Breast epithelium (tissue), 4 donors: ENCODE data around the gene GLI1. TPM values are rescaled to one million over a fixed set of nuclear protein-coding genes. Genes with fewer than 3 reads are reported as not detected.

ENCODE experiments used
- DNase-seq, 2 donors: peaks; one replicate each; pipeline ENCODE4 v3.0.0-alpha.2; 2019; ENCODE audit warnings: low spot score in 2 of 2
- H3K27ac ChIP-seq, 2 donors: fragments of 200-600 bp; sonication (generic) in 1 of 2; one replicate each; pipeline ENCODE4 v1.5.1; 2016 to 2019; ENCODE audit warnings: mild to moderate bottlenecking in 1 of 2
- H3K27me3 ChIP-seq, 2 donors: fragments of 200-600 bp; sonication (generic) in 1 of 2; one replicate each; pipeline versions ENCODE4 v1.5.1 to v1.6.0; 2017 to 2019; ENCODE audit warnings: control low read depth in 1 of 2, mild to moderate bottlenecking in 1 of 2
- H3K36me3 ChIP-seq: fragments of 200-600 bp; one replicate; pipeline ENCODE4 v1.5.1; 2019
- H3K4me1 ChIP-seq, 2 donors: fragments of 200-600 bp; sonication (generic); one replicate each; pipeline ENCODE4 v1.5.1; 2016 to 2019; ENCODE audit warnings: control low read depth in 1 of 2
- H3K4me3 ChIP-seq, 3 donors: fragments of 200-600 bp; sonication (generic); 1 replicate in 2 of 3; 2 replicates in 1 of 3; pipeline ENCODE4 v1.5.1; 2016 to 2019; ENCODE audit warnings: mild to moderate bottlenecking in 3 of 3, moderate library complexity in 2 of 3
- H3K9me3 ChIP-seq, 2 donors: fragments of 200-600 bp; sonication (generic) in 1 of 2; one replicate each; pipeline ENCODE4 v1.5.1; 2016 to 2019; ENCODE audit warnings: control low read depth in 1 of 2
- POLR2A ChIP-seq: fragments of 450-650 bp; IDR thresholded peaks from one replicate; pipeline ENCODE4 v1.6.1; 2016; ENCODE audit warnings: antibody characterized with exemption, mild to moderate bottlenecking, moderate library complexity
- POLR2AphosphoS5 ChIP-seq, 3 donors: sonication (generic); formaldehyde crosslinking; IDR thresholded peaks; one replicate each; pipeline ENCODE4 v1.6.1; 2017; ENCODE audit warnings: antibody characterized with exemption in 3 of 3
- intact Hi-C: fragments of 100-400 bp; cut with DNase I; formaldehyde crosslinking; loops from one replicate; pipeline ENCODE4 v1.15.1; 2023; ENCODE audit warnings: low total_unique reads
- total RNA-seq, 3 donors: library from RNA; depleted of rRNA; stranded (reverse); fragments of >200 nt; gene quantifications; one replicate each; pipeline ENCODE4 v1.1.0, GENCODE V29; 2016
- TF ChIP-seq, protein P1 (sequence below), 3 donors: fragments of 450-650 bp; IDR thresholded peaks; one replicate each; pipeline ENCODE4 v1.5.1; 2016 to 2017; ENCODE audit warnings: antibody characterized with exemption in 3 of 3, mild to moderate bottlenecking in 3 of 3, moderate library complexity in 3 of 3

Gene GLI1
- total RNA-seq, 3 donors from 2014 or later: 0.66 to 2.1 (median 1.2) TPM

DNA sequence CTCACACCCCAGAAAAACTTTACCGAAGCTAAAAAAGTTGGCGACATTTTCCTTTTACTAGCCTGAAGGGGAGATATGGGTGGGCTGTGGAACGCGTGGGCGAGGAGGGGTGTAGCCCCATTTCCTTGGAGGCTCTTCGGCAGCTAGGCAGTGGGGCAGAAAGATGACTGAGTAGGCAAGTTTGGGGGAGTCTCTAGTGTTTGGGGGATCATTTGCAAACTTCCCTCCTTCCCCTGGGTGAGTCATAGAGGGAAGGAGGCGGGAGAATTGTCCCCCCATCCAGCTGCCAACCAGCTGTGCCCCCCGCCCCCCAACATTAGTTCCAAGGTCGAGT is 2.3 kb downstream of the GLI1 start:
- TF ChIP-seq POLR2A: no peak

DNA sequence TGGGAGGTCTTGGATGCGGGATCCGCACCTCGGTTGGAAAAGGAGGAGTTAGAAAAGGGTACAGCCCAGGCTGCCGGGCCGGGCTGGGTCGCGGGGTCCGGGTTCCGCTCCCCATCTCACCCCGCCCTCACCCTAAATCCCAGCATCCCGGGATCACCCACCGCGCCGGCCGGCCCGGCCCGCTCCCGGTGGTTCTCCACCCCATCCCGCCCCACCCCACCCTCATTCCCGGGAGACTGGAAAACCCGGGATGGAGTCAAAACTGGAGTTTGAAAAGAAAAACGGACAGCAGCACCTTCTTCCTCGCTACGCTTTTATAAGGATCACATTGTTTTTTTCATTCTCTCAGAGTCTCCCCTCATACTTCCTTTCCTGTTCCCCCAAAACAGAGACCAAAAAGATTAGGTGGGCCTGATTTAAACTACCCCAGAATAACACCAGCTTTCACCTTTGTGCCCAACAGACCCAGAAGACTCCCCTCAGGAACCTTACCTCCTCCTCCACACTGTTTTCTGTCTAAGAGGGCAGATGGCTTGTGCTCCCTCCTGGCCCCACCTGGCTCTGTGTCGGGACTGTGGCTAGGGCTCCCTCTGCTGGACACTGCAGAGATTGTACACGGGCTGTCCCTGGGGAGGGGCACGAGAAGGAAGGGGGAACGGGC is 2.8 kb downstream of the GLI1 start:
- TF ChIP-seq, protein P1, sequence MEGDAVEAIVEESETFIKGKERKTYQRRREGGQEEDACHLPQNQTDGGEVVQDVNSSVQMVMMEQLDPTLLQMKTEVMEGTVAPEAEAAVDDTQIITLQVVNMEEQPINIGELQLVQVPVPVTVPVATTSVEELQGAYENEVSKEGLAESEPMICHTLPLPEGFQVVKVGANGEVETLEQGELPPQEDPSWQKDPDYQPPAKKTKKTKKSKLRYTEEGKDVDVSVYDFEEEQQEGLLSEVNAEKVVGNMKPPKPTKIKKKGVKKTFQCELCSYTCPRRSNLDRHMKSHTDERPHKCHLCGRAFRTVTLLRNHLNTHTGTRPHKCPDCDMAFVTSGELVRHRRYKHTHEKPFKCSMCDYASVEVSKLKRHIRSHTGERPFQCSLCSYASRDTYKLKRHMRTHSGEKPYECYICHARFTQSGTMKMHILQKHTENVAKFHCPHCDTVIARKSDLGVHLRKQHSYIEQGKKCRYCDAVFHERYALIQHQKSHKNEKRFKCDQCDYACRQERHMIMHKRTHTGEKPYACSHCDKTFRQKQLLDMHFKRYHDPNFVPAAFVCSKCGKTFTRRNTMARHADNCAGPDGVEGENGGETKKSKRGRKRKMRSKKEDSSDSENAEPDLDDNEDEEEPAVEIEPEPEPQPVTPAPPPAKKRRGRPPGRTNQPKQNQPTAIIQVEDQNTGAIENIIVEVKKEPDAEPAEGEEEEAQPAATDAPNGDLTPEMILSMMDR (IDR thresholded peaks at IDR 0.05): peak; percentile 89 to 93 (median 91)
- TF ChIP-seq POLR2AphosphoS5 (IDR thresholded peaks at IDR 0.05): peak in 2 of 3 donors; percentile 12 to 58
- no peak for TF ChIP-seq POLR2A
- Histone ChIP-seq H3K4me3 (peak overlapping the region; percentile 54 to 77 (median 68)), H3K9me3 (no peaks in the 10 kb centered on the region), H3K27ac (peak overlapping the region; percentile 72 to 85), H3K27me3 (no peaks in the 10 kb centered on the region), H3K36me3 (no peaks in the 10 kb centered on the region), H3K4me1 (peaks cover 8 to 16% of the 10 kb centered on the region in 2 donors)
- intact Hi-C loops: no loop called here
- DNase-seq: peak; percentile 72 to 82

More for the DNA sequence above, 2.3 kb downstream of the GLI1 start:
- intact Hi-C loops: no loop called here
- Histone ChIP-seq H3K4me3 (peak overlapping the region; percentile 54 to 77 (median 68)), H3K36me3 (no peaks in the 10 kb centered on the region), H3K9me3 (no peaks in the 10 kb centered on the region), H3K27me3 (no peaks in the 10 kb centered on the region), H3K27ac (peak overlapping the region; percentile 72 to 85), H3K4me1 (peaks cover 8 to 16% of the 10 kb centered on the region in 2 donors)
- DNase-seq: no peak

DNA sequence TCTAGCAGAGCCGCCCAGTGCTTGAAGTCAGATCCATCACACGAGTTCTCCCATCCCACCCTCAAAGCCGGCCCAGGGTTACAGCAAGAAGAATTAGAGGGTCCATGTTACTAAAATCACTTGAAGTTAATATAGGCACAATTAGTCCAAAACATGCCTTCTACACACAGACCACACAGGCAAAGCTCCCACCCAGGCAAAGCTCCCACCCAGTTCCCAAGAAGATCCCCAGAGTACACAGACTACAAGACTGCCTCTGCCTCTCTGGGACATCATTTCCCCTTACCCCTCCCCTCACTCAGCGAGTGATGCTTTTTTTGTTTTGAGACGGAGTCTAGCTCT is 3.3 kb downstream of the GLI1 start:
- Histone ChIP-seq H3K4me3 (peak overlapping the region in 2 of 3 donors; percentile 68 to 77), H3K36me3 (no peaks in the 10 kb centered on the region), H3K4me1 (peaks cover 8 to 16% of the 10 kb centered on the region in 2 donors), H3K9me3 (no peaks in the 10 kb centered on the region), H3K27me3 (no peaks in the 10 kb centered on the region), H3K27ac (peak overlapping the region; percentile 72 to 85)
- intact Hi-C loops: no loop called here
- TF ChIP-seq, protein P1 (IDR thresholded peaks at IDR 0.05): no peak
- TF ChIP-seq POLR2AphosphoS5 (IDR thresholded peaks at IDR 0.05) (no peak), POLR2A (no peak)
- DNase-seq: no peak

DNA sequence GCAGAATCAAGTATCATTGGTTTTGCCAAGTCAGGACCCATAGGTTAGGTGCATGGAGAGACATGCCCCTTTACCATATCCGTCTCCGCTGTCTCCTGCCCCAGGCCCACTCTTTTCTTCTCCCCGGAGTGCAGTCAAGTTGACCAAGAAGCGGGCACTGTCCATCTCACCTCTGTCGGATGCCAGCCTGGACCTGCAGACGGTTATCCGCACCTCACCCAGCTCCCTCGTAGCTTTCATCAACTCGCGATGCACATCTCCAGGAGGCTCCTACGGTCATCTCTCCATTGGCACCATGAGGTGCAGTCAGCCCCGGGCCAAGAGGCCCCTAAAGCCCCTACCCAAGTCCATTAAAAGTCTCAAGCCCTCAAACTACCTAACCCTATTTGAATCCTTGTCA is 5.0 kb downstream of the GLI1 start:
- no peak for DNase-seq
- no peak overlapping the region for H3K4me3 ChIP-seq
- intact Hi-C loops: no loop called here
- no peaks in the 10 kb centered on the region for H3K27me3 ChIP-seq
- H3K4me1 ChIP-seq: peaks cover 8 to 16% of the 10 kb centered on the region in 2 donors
- no peak overlapping the region for H3K27ac ChIP-seq
- TF ChIP-seq, protein P1 (IDR thresholded peaks at IDR 0.05): no peak
- TF ChIP-seq POLR2AphosphoS5 (IDR thresholded peaks at IDR 0.05): no peak
- TF ChIP-seq POLR2A: no peak
- H3K9me3 ChIP-seq: no peaks in the 10 kb centered on the region
- no peaks in the 10 kb centered on the region for H3K36me3 ChIP-seq

DNA sequence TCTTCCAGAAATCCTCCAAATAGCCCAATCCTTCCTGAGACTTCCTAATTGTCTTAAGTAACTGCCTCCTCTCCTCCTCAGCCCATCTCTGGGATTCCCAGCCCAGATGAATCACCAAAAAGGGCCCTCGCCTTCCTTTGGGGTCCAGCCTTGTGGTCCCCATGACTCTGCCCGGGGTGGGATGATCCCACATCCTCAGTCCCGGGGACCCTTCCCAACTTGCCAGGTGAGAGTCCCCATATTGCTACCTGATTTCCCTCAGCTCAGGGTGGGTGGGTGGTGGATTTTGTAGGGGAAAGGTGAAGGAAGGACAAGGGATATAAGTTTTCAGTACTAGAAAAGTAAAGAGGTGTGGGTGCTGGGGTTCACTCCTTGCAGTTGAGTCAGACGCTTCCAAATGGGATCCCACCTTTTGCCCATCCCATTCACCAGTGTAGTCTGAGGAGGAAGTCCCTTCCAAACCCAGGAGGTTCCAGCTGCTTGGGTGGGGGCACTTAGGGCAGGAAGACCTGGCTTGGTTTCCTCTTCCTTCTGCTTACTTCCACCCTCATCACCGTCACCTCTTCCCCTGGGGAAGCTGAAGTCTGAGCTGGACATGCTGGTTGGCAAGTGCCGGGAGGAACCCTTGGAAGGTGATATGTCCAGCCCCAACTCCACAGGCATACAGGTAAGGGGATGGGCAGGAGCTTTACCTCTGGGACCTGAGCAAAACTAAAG is 5.6 kb downstream of the GLI1 start:
- intact Hi-C loops: no loop called here
- TF ChIP-seq, protein P1 (IDR thresholded peaks at IDR 0.05): no peak
- TF ChIP-seq POLR2A (no peak), POLR2AphosphoS5 (IDR thresholded peaks at IDR 0.05) (no peak)
- no peaks in the 10 kb centered on the region for H3K27me3 ChIP-seq

More for the DNA sequence above, 5.6 kb downstream of the GLI1 start:
- Histone ChIP-seq H3K4me1 (peaks cover 8 to 12% of the 10 kb centered on the region in 2 donors), H3K27ac (no peak overlapping the region), H3K9me3 (no peaks in the 10 kb centered on the region), H3K4me3 (no peak overlapping the region), H3K36me3 (no peaks in the 10 kb centered on the region)
- DNase-seq: no peak
